ENCODE data around the gene LRP1B. TPM values are rescaled to one million over a fixed set of nuclear protein-coding genes. Genes with fewer than 3 reads are reported as not detected.

The LRP1B gene
- not detected for total RNA-seq

GRCh38 chr2:142131010-142131669 is at the start of gene LRP1B:
Gene LRP1B, minus strand, starts transcription at chr2:142131016. Its CDS starts 287 bp downstream, at chr2:142130729.
- CTCF ChIA-PET = no interaction called here
- POLR2A ChIA-PET = no interaction called here
- no peaks in the 10 kb centered on the region for H3K36me3 Mint-ChIP-seq
- peaks cover 2% of the 10 kb centered on the region for H3K4me1 Mint-ChIP-seq (ENCODE audit: low read depth)
- DNase-seq = no peak
- H3K4me3 Mint-ChIP-seq = no peak within 1 kb of the TSS
- intact Hi-C loops (cut with micrococcal nuclease) = no loop called here
- no peak within 1 kb of the TSS for H3K27ac Mint-ChIP-seq
- peaks cover 14% of the 10 kb centered on the region for H3K27me3 Mint-ChIP-seq
- H3K9me3 Mint-ChIP-seq = peaks cover 3% of the 10 kb centered on the region

- H3K27ac Mint-ChIP-seq = no peak overlapping the region
- no peaks in the 10 kb centered on the region for H3K27me3 Mint-ChIP-seq
- peaks cover 10% of the 10 kb centered on the region for H3K9me3 Mint-ChIP-seq
- no peak overlapping the region for H3K4me3 Mint-ChIP-seq
- intact Hi-C loops (cut with micrococcal nuclease) = no loop called here
- ChIA-PET POLR2A (no interaction called here), CTCF (no interaction called here)
- no peaks in the 10 kb centered on the region for H3K36me3 Mint-ChIP-seq
- no peaks in the 10 kb centered on the region for H3K4me1 Mint-ChIP-seq (ENCODE audit: low read depth)
- no peak for DNase-seq
These were observed 48.9 kb upstream of the LRP1B start for GRCh38 chr2:142179686-142180085.

GRCh38 chr2:142178604-142179003 is 47.8 kb upstream of the LRP1B start:
- ChIA-PET CTCF (no interaction called here), POLR2A (no interaction called here)
- Mint-ChIP-seq H3K9me3 (peaks cover 10% of the 10 kb centered on the region), H3K27me3 (no peaks in the 10 kb centered on the region), H3K4me3 (no peak overlapping the region), H3K36me3 (no peaks in the 10 kb centered on the region), H3K27ac (no peak overlapping the region), H3K4me1 (ENCODE audit: low read depth) (no peaks in the 10 kb centered on the region)
- intact Hi-C loops (cut with micrococcal nuclease) = no loop called here
- no peak for DNase-seq

GRCh38 chr2:142176941-142177340 is 46.1 kb upstream of the LRP1B start:
- Mint-ChIP-seq H3K36me3 (no peaks in the 10 kb centered on the region), H3K27me3 (no peaks in the 10 kb centered on the region), H3K4me3 (no peak overlapping the region), H3K27ac (no peak overlapping the region), H3K4me1 (ENCODE audit: low read depth) (no peaks in the 10 kb centered on the region), H3K9me3 (peaks cover 10% of the 10 kb centered on the region)
- no peak for DNase-seq
- ChIA-PET POLR2A (no interaction called here), CTCF (no interaction called here)
- intact Hi-C loops (cut with micrococcal nuclease) = no loop called here

GRCh38 chr2:142175813-142176338 is 45.1 kb upstream of the LRP1B start:
- intact Hi-C loops (cut with micrococcal nuclease) = no loop called here
- POLR2A ChIA-PET = no interaction called here
- no peak overlapping the region for H3K4me3 Mint-ChIP-seq
- H3K4me1 Mint-ChIP-seq (ENCODE audit: low read depth) = no peaks in the 10 kb centered on the region
- no peaks in the 10 kb centered on the region for H3K27me3 Mint-ChIP-seq
- peaks cover 6% of the 10 kb centered on the region for H3K9me3 Mint-ChIP-seq
- no peak for DNase-seq
- H3K36me3 Mint-ChIP-seq = no peaks in the 10 kb centered on the region
- no peak overlapping the region for H3K27ac Mint-ChIP-seq
- CTCF ChIA-PET = no interaction called here

GRCh38 chr2:142174176-142174575 is 43.4 kb upstream of the LRP1B start:
- intact Hi-C loops (cut with micrococcal nuclease) = no loop called here
- POLR2A ChIA-PET = no interaction called here
- no peaks in the 10 kb centered on the region for H3K4me1 Mint-ChIP-seq (ENCODE audit: low read depth)
- H3K4me3 Mint-ChIP-seq = no peak overlapping the region
- H3K36me3 Mint-ChIP-seq = no peaks in the 10 kb centered on the region
- CTCF ChIA-PET = no interaction called here
- H3K9me3 Mint-ChIP-seq = peaks cover 5% of the 10 kb centered on the region
- no peaks in the 10 kb centered on the region for H3K27me3 Mint-ChIP-seq
- H3K27ac Mint-ChIP-seq = no peak overlapping the region
- no peak for DNase-seq

- POLR2A ChIA-PET = no interaction called here
- Mint-ChIP-seq H3K9me3 (peaks cover 4% of the 10 kb centered on the region), H3K27me3 (no peaks in the 10 kb centered on the region), H3K4me1 (ENCODE audit: low read depth) (no peaks in the 10 kb centered on the region), H3K36me3 (no peaks in the 10 kb centered on the region), H3K27ac (no peak overlapping the region), H3K4me3 (no peak overlapping the region)
- intact Hi-C loops (cut with micrococcal nuclease) = no loop called here
- CTCF ChIA-PET = no interaction called here
- no peak for DNase-seq
These were observed 40.0 kb upstream of the LRP1B start for GRCh38 chr2:142170847-142171246.

GRCh38 chr2:142165790-142166189 is 35.0 kb upstream of the LRP1B start:
- no peak overlapping the region for H3K27ac Mint-ChIP-seq
- ChIA-PET POLR2A (no interaction called here), CTCF (no interaction called here)
- no peak overlapping the region for H3K4me3 Mint-ChIP-seq
- no peaks in the 10 kb centered on the region for H3K27me3 Mint-ChIP-seq
- intact Hi-C loops (cut with micrococcal nuclease) = no loop called here
- no peaks in the 10 kb centered on the region for H3K36me3 Mint-ChIP-seq
- peaks cover 29% of the 10 kb centered on the region for H3K9me3 Mint-ChIP-seq
- H3K4me1 Mint-ChIP-seq (ENCODE audit: low read depth) = no peaks in the 10 kb centered on the region
- DNase-seq = no peak

GRCh38 chr2:142153601-142154000 is 22.8 kb upstream of the LRP1B start:
- ChIA-PET POLR2A (no interaction called here), CTCF (no interaction called here)
- Mint-ChIP-seq H3K27ac (no peak overlapping the region), H3K4me1 (ENCODE audit: low read depth) (no peaks in the 10 kb centered on the region), H3K36me3 (no peaks in the 10 kb centered on the region), H3K27me3 (no peaks in the 10 kb centered on the region), H3K4me3 (no peak overlapping the region), H3K9me3 (peaks cover 10% of the 10 kb centered on the region)
- DNase-seq = no peak
- intact Hi-C loops (cut with micrococcal nuclease) = no loop called here

GRCh38 chr2:142150453-142150852 is 19.6 kb upstream of the LRP1B start:
- ChIA-PET POLR2A (no interaction called here), CTCF (interaction anchor here (0.7 kb wide), 1 partner anchor 419 kb away, joined by 3 read pairs; no protein-coding TSS in a partner anchor)
- DNase-seq = no peak
- intact Hi-C loops (cut with micrococcal nuclease) = no loop called here
- H3K9me3 Mint-ChIP-seq = peaks cover 17% of the 10 kb centered on the region
- H3K4me3 Mint-ChIP-seq = no peak overlapping the region
- H3K36me3 Mint-ChIP-seq = no peaks in the 10 kb centered on the region
- H3K27me3 Mint-ChIP-seq = no peaks in the 10 kb centered on the region
- no peak overlapping the region for H3K27ac Mint-ChIP-seq
- no peaks in the 10 kb centered on the region for H3K4me1 Mint-ChIP-seq (ENCODE audit: low read depth)

- Mint-ChIP-seq H3K27ac (no peak overlapping the region), H3K27me3 (no peaks in the 10 kb centered on the region), H3K36me3 (no peaks in the 10 kb centered on the region), H3K4me3 (no peak overlapping the region), H3K9me3 (peaks cover 13% of the 10 kb centered on the region), H3K4me1 (ENCODE audit: low read depth) (no peaks in the 10 kb centered on the region)
- DNase-seq = no peak
- ChIA-PET CTCF (no interaction called here), POLR2A (no interaction called here)
- intact Hi-C loops (cut with micrococcal nuclease) = no loop called here
These were observed 13.7 kb upstream of the LRP1B start for GRCh38 chr2:142144547-142144946.

- Mint-ChIP-seq H3K27ac (no peak overlapping the region), H3K9me3 (peaks cover 8% of the 10 kb centered on the region), H3K36me3 (no peaks in the 10 kb centered on the region), H3K27me3 (no peaks in the 10 kb centered on the region), H3K4me3 (no peak overlapping the region), H3K4me1 (ENCODE audit: low read depth) (no peaks in the 10 kb centered on the region)
- ChIA-PET POLR2A (no interaction called here), CTCF (interaction anchor here (0.7 kb wide), 1 partner anchor 85 kb away, joined by 3 read pairs; no protein-coding TSS in a partner anchor)
- no peak for DNase-seq
- intact Hi-C loops (cut with micrococcal nuclease) = no loop called here
These were observed 11.8 kb upstream of the LRP1B start for GRCh38 chr2:142142595-142142994.

- H3K27me3 Mint-ChIP-seq = no peaks in the 10 kb centered on the region
- no peaks in the 10 kb centered on the region for H3K36me3 Mint-ChIP-seq
- H3K4me1 Mint-ChIP-seq (ENCODE audit: low read depth) = no peaks in the 10 kb centered on the region
- ChIA-PET POLR2A (no interaction called here), CTCF (interaction anchor here (0.9 kb wide), 1 partner anchor 13 kb away, joined by 3 read pairs; no protein-coding TSS in a partner anchor)
- H3K4me3 Mint-ChIP-seq = no peak overlapping the region
- intact Hi-C loops (cut with micrococcal nuclease) = no loop called here
- peaks cover 3% of the 10 kb centered on the region for H3K9me3 Mint-ChIP-seq
- H3K27ac Mint-ChIP-seq = no peak overlapping the region
- DNase-seq = no peak
These were observed 9.6 kb upstream of the LRP1B start for GRCh38 chr2:142140434-142140845.

All from activated CD4-positive, alpha-beta memory T cell treated with anti-CD3 and anti-CD28 coated beads for 36 hours (primary cell).